ENCODE data around the gene CACHD1. TPM values are rescaled to one million over a fixed set of nuclear protein-coding genes. Genes with fewer than 3 reads are reported as not detected.

CACHD1 gene
- total and polyA plus RNA-seq, 2 of the 4 experiments (the other 2 are of a cell fraction): 2.9 to 5.9 TPM

DNA sequence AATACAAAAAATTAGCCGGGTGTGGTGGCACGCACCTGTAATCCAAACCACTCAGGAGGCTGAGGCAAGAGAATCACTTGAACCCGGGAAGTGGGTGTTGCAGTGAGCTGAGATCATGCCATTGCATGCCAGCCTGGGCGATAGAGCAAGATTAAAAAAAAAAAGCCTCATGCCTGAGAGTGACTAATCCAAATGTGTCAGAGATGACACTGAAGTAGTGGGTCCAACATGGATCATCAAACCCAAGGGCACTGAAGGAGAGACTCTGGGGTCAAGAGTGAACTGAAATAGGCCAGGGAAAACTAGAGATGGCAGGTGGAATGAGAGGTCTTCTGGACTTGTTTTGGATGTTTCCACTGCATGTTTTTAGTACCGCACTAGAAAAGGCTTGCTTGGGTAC lies 10.2 kb upstream of the CACHD1 start:
- no TSS peak for BruUV-seq (replicated peaks)
- Histone ChIP-seq H2AFZ (replicated peaks; ENCODE audit: low read length, poor library complexity) (no peak overlapping the region), H3K4me1 (ENCODE audit: control insufficient read depth, insufficient read depth, low read length) (no peaks in the 10 kb centered on the region), H4K8ac (ENCODE audit: low read depth in 2 of 2, low read length in 2 of 2) (no peak overlapping the region), H3K4ac (ENCODE audit: low read depth, low read length) (no peak overlapping the region), H3K27ac (ENCODE audit: insufficient read depth, low read length) (no peak overlapping the region), H2BK15ac (ENCODE audit: low read depth, low read length) (no peak overlapping the region), H3K23ac (ENCODE audit: low read depth, low read length) (no peak overlapping the region), H2AK9ac (replicated peaks; ENCODE audit: low read depth, low read length, poor library complexity) (no peak overlapping the region), H3K4me2 (ENCODE audit: low read depth, low read length) (no peak overlapping the region), H3K14ac (replicated peaks; ENCODE audit: low read depth, low read length) (no peak overlapping the region), H2BK20ac (ENCODE audit: low read depth, low read length) (no peak overlapping the region), H3K36me3 (ENCODE audit: control insufficient read depth, insufficient read depth, low read length) (no peaks in the 10 kb centered on the region), H3K9ac (ENCODE audit: low read depth, low read length) (no peak overlapping the region), H3K56ac (ENCODE audit: extremely low read depth, insufficient read depth, low read length) (no peak overlapping the region), H2AK5ac (ENCODE audit: low read depth, low read length) (no peak overlapping the region), H3K27me3 (ENCODE audit: control insufficient read depth, insufficient read depth, low read length) (peaks cover 2% of the 10 kb centered on the region; the same call in 1 of the 2 replicates), H3K9me3 (ENCODE audit: control insufficient read depth, insufficient read depth, low read length) (no peaks in the 10 kb centered on the region), H4K91ac (ENCODE audit: insufficient read depth, low read depth, low read length) (no peak overlapping the region), H4K5ac (ENCODE audit: low read depth, low read length) (no peak overlapping the region), H3K79me1 (ENCODE audit: low read depth in 1 of 2, low read length in 2 of 2) (no peaks in the 10 kb centered on the region), H3K4me3 (ENCODE audit: insufficient read depth, low read depth, low read length) (no peak overlapping the region), H4K20me1 (ENCODE audit: insufficient read depth, low read length) (no peaks in the 10 kb centered on the region), H2BK5ac (ENCODE audit: low read depth, low read length, poor library complexity, severe bottlenecking) (no peak overlapping the region), H2BK120ac (ENCODE audit: low read depth, low read length) (no peak overlapping the region), H3K18ac (ENCODE audit: low read depth, low read length) (no peak overlapping the region), H3K9me1 (ENCODE audit: insufficient read depth, low read length) (no peaks in the 10 kb centered on the region)
- dilution Hi-C loops (cut with HindIII; ENCODE audit: low sequenced_read_pairs, unreplicated experiment) (no loop called here), intact Hi-C loops (cut with micrococcal nuclease) (no loop called here), in situ Hi-C loops (cut with MboI; ENCODE audit: low sequenced_read_pairs) (no loop called here)
- no peak for TF ChIP-seq RFX5 (IDR thresholded peaks at IDR 0.05; ENCODE audit: low read depth, low read length)
- TF ChIP-seq, protein P1, sequence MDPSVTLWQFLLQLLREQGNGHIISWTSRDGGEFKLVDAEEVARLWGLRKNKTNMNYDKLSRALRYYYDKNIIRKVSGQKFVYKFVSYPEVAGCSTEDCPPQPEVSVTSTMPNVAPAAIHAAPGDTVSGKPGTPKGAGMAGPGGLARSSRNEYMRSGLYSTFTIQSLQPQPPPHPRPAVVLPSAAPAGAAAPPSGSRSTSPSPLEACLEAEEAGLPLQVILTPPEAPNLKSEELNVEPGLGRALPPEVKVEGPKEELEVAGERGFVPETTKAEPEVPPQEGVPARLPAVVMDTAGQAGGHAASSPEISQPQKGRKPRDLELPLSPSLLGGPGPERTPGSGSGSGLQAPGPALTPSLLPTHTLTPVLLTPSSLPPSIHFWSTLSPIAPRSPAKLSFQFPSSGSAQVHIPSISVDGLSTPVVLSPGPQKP (IDR thresholded peaks at IDR 0.05; ENCODE audit: borderline replicate concordance, low read depth, low read length): no peak
- no peak for TF ChIP-seq BHLHE40 (IDR thresholded peaks at IDR 0.05; ENCODE audit: low read depth, low read length)
- TF ChIP-seq CEBPB (IDR thresholded peaks at IDR 0.05; ENCODE audit: low read depth, low read length): no peak
- POLR2A ChIA-PET (ENCODE audit: unreplicated experiment): no interaction called here
- no peak for DNase-seq
- ATAC-seq (ENCODE audit: low read depth): no peak
- CTCF ChIA-PET: no interaction called here
- 86% methylated on average over 2 of the region's 5 CpGs; no CpG with 5 or more reads in 1 of the 2 experiments for WGBS, 2 experiments (ENCODE audit: extremely low coverage in 2 of 2, insufficient read length in 1 of 2)
